H9 (cell line): ENCODE data around the gene EVI5. TPM values are rescaled to one million over a fixed set of nuclear protein-coding genes. Genes with fewer than 3 reads are reported as not detected.

Experiments
- DNase-seq: peaks from one replicate; pipeline ENCODE4 v3.0.0-alpha.2; 2017
- H2AFZ ChIP-seq: one replicate; pipeline ENCODE4 v1.6.1; 2013; ENCODE audit warnings: mild to moderate bottlenecking, low read length, control low read depth, moderate library complexity
- H2AK5ac ChIP-seq: 2 replicates; pipeline ENCODE4 v1.6.1; 2013; ENCODE audit warnings: low read length, control low read depth, mixed read lengths; ENCODE audit not compliant: insufficient read length
- H2BK120ac ChIP-seq: one replicate; pipeline ENCODE4 v1.6.1; 2013; ENCODE audit warnings: low read depth, mild to moderate bottlenecking, low read length, control low read depth, inconsistent platforms; ENCODE audit not compliant: poor library complexity, severe bottlenecking
- H2BK12ac ChIP-seq: 2 replicates; pipeline ENCODE4 v1.6.1; 2013; ENCODE audit warnings: low read length, control low read depth, mixed read lengths, low read depth; ENCODE audit not compliant: insufficient read length
- H2BK15ac ChIP-seq: 2 replicates; pipeline ENCODE4 v1.6.1; 2013; ENCODE audit warnings: low read depth, low read length, control low read depth
- H2BK20ac ChIP-seq: one replicate; pipeline ENCODE4 v1.6.1; 2013; ENCODE audit warnings: low read depth, mild to moderate bottlenecking, low read length, control low read depth, inconsistent platforms; ENCODE audit not compliant: poor library complexity, severe bottlenecking
- H2BK5ac ChIP-seq: 2 replicates; pipeline ENCODE4 v1.6.1; 2013; ENCODE audit warnings: low read length, control low read depth, mixed read lengths; ENCODE audit not compliant: insufficient read length
- H3K14ac ChIP-seq: 2 replicates; pipeline ENCODE4 v1.6.1; 2013; ENCODE audit warnings: low read length, control low read depth; ENCODE audit not compliant: insufficient read depth
- H3K18ac ChIP-seq: 2 replicates; pipeline ENCODE4 v1.6.1; 2013; ENCODE audit warnings: low read depth, mild to moderate bottlenecking, mixed read lengths, low read length, control low read depth; ENCODE audit not compliant: insufficient read length
- H3K23ac ChIP-seq: 2 replicates; pipeline ENCODE4 v1.6.1; 2013; ENCODE audit warnings: low read length, control low read depth, mixed read lengths, low read depth; ENCODE audit not compliant: insufficient read length
- H3K23me2 ChIP-seq: 2 replicates; pipeline ENCODE4 v1.6.1; 2013; ENCODE audit warnings: low read depth, mild to moderate bottlenecking, mixed read lengths, low read length, control low read depth; ENCODE audit not compliant: insufficient read length, poor library complexity, severe bottlenecking
- H3K27ac ChIP-seq: 2 replicates; pipeline ENCODE4 v1.5.1; 2013; ENCODE audit warnings: low read length, control low read depth, mixed read lengths, low read depth; ENCODE audit not compliant: insufficient read length
- H3K27me3 ChIP-seq: 2 replicates; pipeline ENCODE4 v1.6.1; 2013; ENCODE audit warnings: low read length, control low read depth, inconsistent platforms; ENCODE audit not compliant: insufficient read depth
- H3K4ac ChIP-seq: 2 replicates; pipeline ENCODE4 v1.6.1; 2013; ENCODE audit warnings: low read depth, mild to moderate bottlenecking, control low read depth, inconsistent platforms, low read length, moderate library complexity
- H3K4me1 ChIP-seq: 2 replicates; pipeline ENCODE4 v1.6.1; 2013; ENCODE audit warnings: low read length, control low read depth, inconsistent platforms; ENCODE audit not compliant: insufficient read depth
- H3K4me2 ChIP-seq: 2 replicates; pipeline ENCODE4 v1.6.1; 2013; ENCODE audit warnings: low read length, control low read depth, mixed read lengths; ENCODE audit not compliant: insufficient read length, insufficient read depth
- H3K56ac ChIP-seq: 2 replicates; pipeline ENCODE4 v1.6.1; 2013; ENCODE audit warnings: low read depth, mild to moderate bottlenecking, mixed read lengths, low read length, control low read depth; ENCODE audit not compliant: insufficient read length
- H3K79me1 ChIP-seq: 2 replicates; pipeline ENCODE4 v1.6.1; 2013; ENCODE audit warnings: low read depth, mild to moderate bottlenecking, moderate library complexity, low read length, control low read depth, inconsistent platforms; ENCODE audit not compliant: insufficient read depth, poor library complexity, severe bottlenecking
- H3K79me2 ChIP-seq: 2 replicates; pipeline ENCODE4 v1.6.1; 2013; ENCODE audit warnings: low read length, control low read depth, inconsistent platforms; ENCODE audit not compliant: insufficient read depth
- H3K9ac ChIP-seq: 2 replicates; pipeline ENCODE4 v1.6.1; 2013; ENCODE audit warnings: low read length, control low read depth, mixed read lengths; ENCODE audit not compliant: insufficient read length; ENCODE audit errors: extremely low read depth
- H3K9me3 ChIP-seq: one replicate; pipeline ENCODE4 v1.6.1; 2013; ENCODE audit warnings: low read depth, low read length, inconsistent platforms; ENCODE audit not compliant: control insufficient read depth
- H3T11ph ChIP-seq: one replicate; pipeline ENCODE4 v1.6.1; 2013; ENCODE audit warnings: mild to moderate bottlenecking, low read length, control low read depth, inconsistent platforms
- H4K20me1 ChIP-seq: one replicate; pipeline ENCODE4 v1.6.1; 2013; ENCODE audit not compliant: control insufficient read depth, insufficient read length, insufficient read depth
- H4K5ac ChIP-seq: 2 replicates; pipeline ENCODE4 v1.6.1; 2013; ENCODE audit warnings: low read depth, mild to moderate bottlenecking, mixed read lengths, low read length, control low read depth; ENCODE audit not compliant: insufficient read length
- H4K8ac ChIP-seq: replicated peaks from 2 replicates; pipeline ENCODE4 v1.6.1; 2013; ENCODE audit warnings: low read length, control low read depth, mixed read lengths, low read depth; ENCODE audit not compliant: insufficient read length
- H4K91ac ChIP-seq: 2 replicates; pipeline ENCODE4 v1.6.1; 2013; ENCODE audit warnings: low read depth, mild to moderate bottlenecking, moderate library complexity, mixed read lengths, low read length, control low read depth; ENCODE audit not compliant: insufficient read length
- H3K27ac Mint-ChIP-seq, 3 experiments: 2 replicates in 2 of 3; 3 replicates in 1 of 3; pipeline ENCODE4 v1.8.0; 2020 to 2021; ENCODE audit warnings: mixed read lengths in 3 of 3, mild to moderate bottlenecking in 1 of 3, moderate library complexity in 1 of 3
- H3K27me3 Mint-ChIP-seq: 2 replicates; pipeline ENCODE4 v1.8.0; 2021; ENCODE audit warnings: low read depth, mild to moderate bottlenecking, moderate library complexity, mixed read lengths
- H3K36me3 Mint-ChIP-seq, 3 experiments: 2 replicates in 2 of 3; 3 replicates in 1 of 3; pipeline ENCODE4 v1.8.0; 2020 to 2021; ENCODE audit warnings: low read depth in 3 of 3, mixed read lengths in 3 of 3; ENCODE audit not compliant: insufficient read depth in 1 of 3
- H3K4me1 Mint-ChIP-seq, 2 experiments: 2 replicates each; pipeline ENCODE4 v1.8.0; 2020; ENCODE audit warnings: mixed read lengths in 2 of 2
- H3K4me3 Mint-ChIP-seq, 2 experiments: 2 replicates in 1 of 2; 3 replicates in 1 of 2; pipeline ENCODE4 v1.8.0; 2020 to 2021; ENCODE audit warnings: mild to moderate bottlenecking in 2 of 2, mixed read lengths in 2 of 2, moderate library complexity in 1 of 2
- H3K9me3 Mint-ChIP-seq, 2 experiments: 2 replicates in 1 of 2; 3 replicates in 1 of 2; pipeline ENCODE4 v1.8.0; 2020; ENCODE audit warnings: mild to moderate bottlenecking in 2 of 2, mixed read lengths in 2 of 2, moderate library complexity in 1 of 2
- WGBS: extraction: QIAGEN DNeasy Blood & Tissue Kit; methylation state at CpG from one replicate; pipeline ENCODE4 v1.1.7; 2013; ENCODE audit warnings: missing lambda C conversion rate, low lambda C conversion rate, mixed read lengths; ENCODE audit not compliant: insufficient read length; ENCODE audit errors: extremely low coverage; 5-methylcytosine and 5-hydroxymethylcytosine counted together
- total RNA-seq: library from RNA; stranded (reverse); gene quantifications from 2 replicates; pipeline ENCODE4 v1.2.1, GENCODE V29; 2021
- TF ChIP-seq, protein P1 (sequence below): fragments of 200-600 bp; sonication (generic); conservative IDR thresholded peaks from 3 replicates; pipeline ENCODE4 v1.8.0; 2021; ENCODE audit warnings: antibody characterized with exemption, mild to moderate bottlenecking

EVI5 gene
- total RNA-seq, 1 experiment from 2014 or later, result 9.7 TPM

DNA sequence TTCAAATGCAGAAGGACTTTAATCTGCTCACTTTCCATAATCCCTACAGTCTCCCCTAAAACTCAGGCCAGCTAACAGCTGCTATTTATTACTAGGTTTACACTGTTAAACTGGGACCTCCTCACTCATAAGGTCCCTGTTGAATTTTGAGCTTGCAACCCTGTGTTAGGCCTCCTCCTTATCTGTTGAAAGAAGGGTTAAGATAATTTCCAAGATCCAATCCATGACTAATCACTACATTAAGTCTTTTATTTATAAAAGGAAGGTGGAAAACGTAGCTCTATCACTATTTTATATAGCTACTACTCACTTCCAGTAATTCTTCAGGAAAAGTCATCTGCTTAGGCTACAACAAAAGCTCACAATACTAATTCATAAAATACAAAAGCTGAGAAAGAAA, 79.5 kb downstream of the EVI5 start:
- Histone ChIP-seq H2BK120ac (no peak overlapping the region), H3K4ac (no peak overlapping the region), H3T11ph (no peak overlapping the region), H4K20me1 (no peaks in the 10 kb centered on the region), H3K9ac (no peak overlapping the region), H2BK5ac (no peak overlapping the region), H4K5ac (no peak overlapping the region), H3K79me1 (no peaks in the 10 kb centered on the region), H3K23ac (no peak overlapping the region), H2BK12ac (no peak overlapping the region), H2AFZ (no peak overlapping the region), H3K23me2 (no peaks in the 10 kb centered on the region), H4K91ac (no peak overlapping the region), H3K27ac (no peak overlapping the region), H2BK15ac (no peak overlapping the region), H3K4me2 (no peak overlapping the region), H3K14ac (no peak overlapping the region), H2AK5ac (no peak overlapping the region), H3K79me2 (no peaks in the 10 kb centered on the region), H3K4me1 (peaks cover 2% of the 10 kb centered on the region; the same call in 1 of the 2 replicates), H3K9me3 (no peaks in the 10 kb centered on the region), H3K27me3 (no peaks in the 10 kb centered on the region), H4K8ac (no peak overlapping the region), H3K56ac (no peak overlapping the region), H2BK20ac (no peak overlapping the region), H3K18ac (no peak overlapping the region)
- no peak for DNase-seq
- TF ChIP-seq, protein P1, sequence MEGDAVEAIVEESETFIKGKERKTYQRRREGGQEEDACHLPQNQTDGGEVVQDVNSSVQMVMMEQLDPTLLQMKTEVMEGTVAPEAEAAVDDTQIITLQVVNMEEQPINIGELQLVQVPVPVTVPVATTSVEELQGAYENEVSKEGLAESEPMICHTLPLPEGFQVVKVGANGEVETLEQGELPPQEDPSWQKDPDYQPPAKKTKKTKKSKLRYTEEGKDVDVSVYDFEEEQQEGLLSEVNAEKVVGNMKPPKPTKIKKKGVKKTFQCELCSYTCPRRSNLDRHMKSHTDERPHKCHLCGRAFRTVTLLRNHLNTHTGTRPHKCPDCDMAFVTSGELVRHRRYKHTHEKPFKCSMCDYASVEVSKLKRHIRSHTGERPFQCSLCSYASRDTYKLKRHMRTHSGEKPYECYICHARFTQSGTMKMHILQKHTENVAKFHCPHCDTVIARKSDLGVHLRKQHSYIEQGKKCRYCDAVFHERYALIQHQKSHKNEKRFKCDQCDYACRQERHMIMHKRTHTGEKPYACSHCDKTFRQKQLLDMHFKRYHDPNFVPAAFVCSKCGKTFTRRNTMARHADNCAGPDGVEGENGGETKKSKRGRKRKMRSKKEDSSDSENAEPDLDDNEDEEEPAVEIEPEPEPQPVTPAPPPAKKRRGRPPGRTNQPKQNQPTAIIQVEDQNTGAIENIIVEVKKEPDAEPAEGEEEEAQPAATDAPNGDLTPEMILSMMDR, result no peak
- H3K4me3 Mint-ChIP-seq, result no peak overlapping the region
- H3K27me3 Mint-ChIP-seq, result no peaks in the 10 kb centered on the region
- H3K9me3 Mint-ChIP-seq, result no peaks in the 10 kb centered on the region
- WGBS, result no CpG with 5 or more reads among the region's 1 CpG
- H3K27ac Mint-ChIP-seq, result peak overlapping the region in 1 of 3 experiments; percentile 27; a peak in 1 of 7 replicates
- peaks cover 0 to 2% (median 0%) of the 10 kb centered on the region in 3 experiments; a peak in 3 of 7 replicates for H3K36me3 Mint-ChIP-seq
- H3K4me1 Mint-ChIP-seq, result peaks cover 19 to 21% of the 10 kb centered on the region in 2 experiments
